ENCODE data around the gene PLCB4.
"Not testable (repeated sequence)": the region's sequence is repeated elsewhere in the genome, so short reads cannot be mapped to it uniquely, and the experiment has no call there.

Gene PLCB4

DNA sequence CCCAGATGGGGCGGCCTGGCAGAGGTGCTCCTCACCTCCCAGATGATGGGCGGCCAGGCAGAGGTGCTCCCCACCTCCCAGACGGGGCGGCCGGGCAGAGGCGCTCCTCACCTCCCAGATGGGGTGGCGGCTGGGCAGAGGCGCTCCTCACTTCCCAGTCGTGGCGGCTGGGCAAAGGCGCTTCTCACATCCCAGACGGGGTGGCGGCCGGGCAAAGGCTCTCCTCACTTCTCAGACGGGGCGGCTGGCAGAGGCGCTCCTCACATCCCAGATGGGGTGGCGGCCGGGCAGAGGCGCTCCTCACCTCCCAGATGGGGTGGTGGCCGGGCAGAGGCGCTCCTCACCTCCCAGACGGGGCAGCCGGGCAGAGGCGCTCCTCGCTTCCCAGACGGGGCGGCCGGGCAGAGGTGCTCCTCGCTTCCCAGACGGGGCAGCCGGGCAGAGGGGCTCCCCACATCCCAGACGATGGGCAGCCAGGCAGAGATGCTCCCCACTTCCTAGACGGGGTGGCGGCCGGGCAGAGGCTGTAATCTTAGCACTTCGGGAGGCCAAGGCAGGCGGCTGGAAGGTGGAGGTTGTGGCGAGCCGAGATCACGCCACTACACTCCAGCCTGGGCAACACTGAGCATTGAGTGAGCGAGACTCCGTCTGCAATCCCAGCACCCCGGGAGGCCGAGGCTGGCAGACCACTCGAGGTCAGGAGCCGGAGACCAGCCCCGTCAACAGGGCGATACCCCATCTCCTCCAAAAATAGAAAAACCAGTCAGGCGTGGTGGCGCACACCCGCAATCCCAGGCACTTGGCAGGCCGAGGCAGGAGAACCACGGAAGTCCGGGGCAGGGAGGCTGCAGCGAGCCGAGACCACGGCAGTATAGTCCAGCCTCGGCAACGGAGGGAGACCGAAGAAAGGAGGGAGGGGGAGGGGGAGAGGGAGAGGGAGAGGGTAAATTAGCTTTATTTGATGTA, 316.7 kb downstream of the PLCB4 start:
- not testable (repeated sequence) for DNase-seq

DNA sequence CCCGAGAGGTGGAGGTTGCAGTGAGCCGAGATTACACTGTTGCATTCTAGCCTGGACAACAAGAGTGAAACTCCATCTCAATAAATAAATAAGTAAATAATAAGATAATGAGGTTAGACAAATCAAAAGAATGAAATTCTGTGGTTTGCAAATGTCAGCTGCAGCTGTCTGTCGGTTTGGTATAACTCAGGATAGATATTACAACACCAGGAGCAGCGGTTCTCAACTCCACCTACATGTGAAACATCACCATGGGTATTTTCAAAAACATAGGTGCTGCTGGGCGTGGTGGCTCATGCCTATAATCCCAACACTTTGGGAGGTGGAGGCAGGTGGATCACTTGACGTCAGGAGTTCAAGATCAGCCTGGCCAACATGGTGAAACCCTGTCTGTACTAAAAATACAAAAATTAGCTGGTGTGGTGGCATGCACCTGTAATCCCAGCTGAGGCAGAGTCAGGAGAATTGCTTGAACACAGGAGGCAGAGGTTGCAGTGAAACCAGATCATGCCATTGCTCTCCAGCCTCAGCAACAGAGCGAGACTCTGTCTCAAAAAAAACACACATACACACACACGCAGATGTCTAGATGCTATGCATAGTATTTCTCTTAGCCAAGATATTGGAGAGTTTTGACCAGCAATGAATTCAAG, 319.4 kb downstream of the PLCB4 start:
- DNase-seq, result no peak

DNA sequence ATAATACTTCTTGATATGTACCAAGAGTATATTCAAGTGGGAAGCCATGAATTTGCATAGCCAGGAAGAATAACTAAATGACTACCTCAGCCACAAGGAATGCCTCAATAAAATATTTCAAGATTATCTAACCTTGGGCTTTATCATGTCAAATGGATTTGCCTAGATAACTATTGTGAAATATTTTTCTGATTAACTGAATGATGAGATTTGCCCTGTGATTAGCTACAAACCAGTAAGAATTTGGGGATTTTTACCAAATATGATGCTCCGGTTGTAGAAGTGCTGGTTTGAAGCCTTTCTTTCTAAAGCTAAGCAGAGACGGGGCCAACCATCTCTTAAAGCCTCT, 319.9 kb downstream of the PLCB4 start:
- no peak for DNase-seq

DNA sequence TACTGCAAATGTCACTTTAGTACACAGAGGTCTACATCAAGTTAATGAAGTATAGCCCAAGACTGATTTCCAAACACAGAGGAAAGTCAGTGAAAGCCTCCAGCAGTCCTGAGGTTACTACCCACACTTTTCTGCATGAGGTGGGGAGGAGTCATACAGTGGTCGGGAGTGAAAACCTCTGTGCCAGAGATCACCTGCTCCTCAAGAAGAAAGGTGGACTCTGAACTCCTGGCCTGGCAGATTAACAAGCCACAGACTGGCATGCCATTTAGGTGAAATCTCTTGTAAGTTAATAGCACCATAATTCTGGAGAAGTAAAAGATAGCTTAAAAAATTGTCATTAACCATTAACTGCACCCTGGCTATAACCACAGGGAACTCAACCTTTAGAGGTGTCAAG, 320.5 kb downstream of the PLCB4 start:
- no peak for DNase-seq

DNA sequence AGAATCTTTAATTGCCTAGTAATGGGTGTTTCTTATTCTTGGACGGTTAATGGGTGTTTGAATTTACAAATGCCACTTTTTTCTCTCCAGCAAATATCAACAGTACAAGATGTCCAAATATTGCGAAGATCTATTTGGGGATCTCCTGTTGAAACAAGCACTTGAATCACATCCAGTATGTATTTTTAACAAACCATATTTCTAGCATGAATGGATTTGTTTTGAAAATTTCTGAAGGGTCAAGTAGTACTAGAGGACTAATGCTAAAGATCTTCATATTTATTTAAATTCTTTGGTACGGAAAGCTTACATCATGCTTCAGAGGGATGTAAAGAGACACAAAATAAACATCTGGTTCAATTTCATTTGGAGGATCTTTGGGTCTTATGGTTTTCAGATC, 321.6 kb downstream of the PLCB4 start:
- DNase-seq, result no peak

DNA sequence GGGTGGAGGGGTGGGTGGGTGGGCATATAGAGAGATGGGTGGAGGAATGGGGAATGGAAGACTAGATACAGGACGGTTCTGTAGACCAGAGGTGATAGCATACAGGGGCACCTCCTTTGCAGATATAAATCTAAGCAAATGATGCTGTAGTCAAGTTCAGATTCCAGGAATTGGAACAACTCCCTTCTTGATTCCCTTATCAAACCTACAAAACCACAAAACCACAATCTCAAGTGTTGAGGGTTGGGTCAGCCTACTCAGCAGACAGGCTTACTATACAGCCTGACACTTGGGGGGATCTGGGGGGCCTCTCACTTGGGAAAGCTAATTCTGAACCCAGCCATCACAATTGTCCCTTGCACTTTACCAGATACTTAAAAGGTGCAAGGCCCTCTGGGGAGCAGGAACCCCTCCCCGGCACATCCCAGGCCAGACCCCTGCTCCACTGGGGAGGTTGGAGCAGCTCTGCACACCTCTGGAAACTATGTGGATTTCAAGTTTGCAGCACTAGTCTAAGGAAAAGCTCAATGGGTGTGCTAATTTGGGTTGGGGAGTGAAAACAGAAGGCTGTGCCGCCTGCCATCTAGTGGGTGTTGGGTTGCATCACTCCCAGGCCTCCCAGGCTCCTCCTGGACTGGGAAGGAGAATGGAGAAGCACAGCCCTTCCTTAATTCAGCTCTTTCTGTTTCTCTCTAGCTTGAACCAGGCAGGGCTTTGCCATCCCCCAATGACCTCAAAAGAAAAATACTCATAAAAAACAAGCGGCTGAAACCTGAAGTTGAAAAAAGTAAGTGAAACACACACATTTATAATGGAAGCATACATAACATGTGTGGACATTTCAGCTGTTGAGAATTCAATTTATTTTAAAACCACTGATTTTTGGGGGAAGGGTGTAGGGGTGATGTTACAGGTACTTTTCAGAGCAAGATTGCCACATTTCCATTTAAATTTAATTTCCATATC, 324.3 kb downstream of the PLCB4 start:
- no peak for DNase-seq

DNA sequence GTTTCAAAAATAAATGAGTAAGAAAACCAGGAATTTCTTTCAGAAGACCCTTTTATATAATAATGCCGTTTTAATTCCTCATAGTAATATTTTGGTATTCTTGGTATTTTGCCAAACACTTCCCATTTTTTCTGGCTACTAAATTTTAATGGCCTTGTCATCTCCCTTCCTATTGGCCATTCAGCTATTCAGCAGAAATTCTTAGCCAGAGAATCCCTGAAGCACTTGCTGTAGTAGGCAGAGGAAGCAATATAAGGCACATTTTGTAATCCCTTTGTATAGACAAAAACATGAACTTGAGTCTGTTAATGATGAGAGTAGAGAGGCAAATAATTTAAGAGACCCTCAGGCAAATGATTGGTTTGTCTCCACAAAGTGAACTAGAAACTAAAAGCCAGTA, 327.1 kb downstream of the PLCB4 start:
- DNase-seq, result no peak

DNA sequence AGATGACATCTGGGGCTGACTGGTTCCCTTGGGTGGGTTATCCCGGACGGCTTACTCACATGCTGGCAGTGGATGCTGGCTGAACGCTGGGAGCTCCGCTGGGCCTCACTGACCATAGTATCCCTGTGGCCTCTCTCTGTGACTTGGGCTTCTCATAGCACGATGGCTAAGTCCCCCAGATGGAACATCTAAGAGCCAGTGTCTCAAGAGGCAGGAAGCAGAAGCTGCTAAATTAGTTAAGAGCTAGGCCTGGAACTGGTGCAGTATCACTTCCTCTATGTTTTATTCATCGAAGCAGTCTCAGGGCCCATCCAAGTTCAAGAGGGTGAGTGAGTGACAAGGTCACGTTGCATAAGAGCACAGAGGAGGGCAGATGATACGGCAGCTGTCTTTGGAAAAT, 329.0 kb downstream of the PLCB4 start:
- DNase-seq, result no peak

DNA sequence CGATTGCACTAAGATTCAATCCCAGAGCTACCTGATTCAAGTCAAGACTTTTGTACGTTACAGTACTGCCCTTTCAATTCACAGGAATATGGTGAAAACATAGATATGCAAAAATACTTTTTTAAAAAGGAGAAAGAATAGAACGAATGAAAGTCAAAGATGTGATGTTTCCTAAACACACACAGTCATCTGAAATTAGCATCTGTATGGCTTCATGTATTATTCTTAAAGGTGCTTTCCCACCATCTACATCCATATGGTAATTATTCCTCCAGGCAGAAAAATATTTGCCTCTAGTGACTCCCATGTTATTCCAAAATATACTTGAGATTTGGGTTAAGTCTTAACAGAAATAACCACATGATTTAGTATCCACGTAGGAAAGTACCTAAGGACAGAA, 330.0 kb downstream of the PLCB4 start:
- DNase-seq, result no peak

DNA sequence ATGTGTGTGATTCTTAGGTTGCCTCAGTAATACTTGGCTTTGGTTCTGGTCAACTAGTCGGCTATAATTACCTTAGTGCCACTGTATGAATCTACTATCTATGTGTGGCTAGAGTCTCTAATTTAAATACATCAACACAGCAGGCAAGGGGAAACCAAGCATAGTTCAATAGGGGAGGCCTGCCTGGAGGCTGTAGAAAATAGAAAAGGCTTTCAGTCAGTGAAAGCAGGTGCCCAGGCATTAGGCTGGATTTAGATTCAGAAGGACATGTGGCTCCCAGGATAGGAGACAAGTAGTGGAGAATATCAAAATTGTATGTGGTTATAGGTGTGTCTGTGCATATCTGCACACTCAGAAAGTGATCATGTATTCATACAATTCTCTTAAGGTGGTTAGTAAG, 330.4 kb downstream of the PLCB4 start:
- no peak for DNase-seq

DNA sequence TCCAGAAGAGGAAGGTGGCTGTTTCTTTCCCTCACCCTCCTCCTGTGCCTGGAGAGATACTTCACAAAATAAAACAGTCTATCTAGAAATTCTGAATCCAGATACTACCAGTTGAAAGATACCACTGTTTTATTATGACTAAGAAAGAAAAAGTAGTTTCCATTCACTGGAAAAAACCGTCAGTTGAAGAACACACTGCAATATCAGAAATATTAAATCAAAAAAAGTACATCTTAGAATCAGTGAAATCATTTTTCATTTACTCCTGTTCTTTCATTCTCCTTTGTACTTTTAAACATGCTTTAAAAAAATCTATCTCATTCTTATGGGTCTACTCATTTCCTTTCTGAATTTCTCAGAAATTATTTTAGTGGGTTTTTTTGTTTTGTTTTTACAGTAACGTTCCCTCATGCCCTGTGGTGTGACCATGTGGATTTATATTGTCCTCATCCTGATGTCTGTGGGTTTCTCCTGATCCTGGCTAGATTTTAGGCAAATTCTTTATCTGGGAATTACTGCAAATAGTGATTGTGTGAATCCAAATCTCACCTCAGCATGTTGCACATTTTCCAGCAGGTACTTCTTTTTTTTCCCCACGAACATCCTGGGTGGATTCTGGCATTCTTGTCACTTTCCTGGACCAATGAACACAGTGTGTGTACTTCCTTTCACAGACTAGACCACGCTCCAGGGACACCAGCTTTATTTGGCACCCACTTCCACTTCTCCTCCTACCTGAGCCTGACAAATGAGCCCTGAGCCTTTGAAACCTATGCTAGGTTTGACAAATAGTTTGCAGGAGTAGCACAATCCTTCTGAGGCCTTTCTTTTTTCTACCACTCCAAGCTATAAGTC, 331.5 kb downstream of the PLCB4 start:
- DNase-seq, result no peak

DNA sequence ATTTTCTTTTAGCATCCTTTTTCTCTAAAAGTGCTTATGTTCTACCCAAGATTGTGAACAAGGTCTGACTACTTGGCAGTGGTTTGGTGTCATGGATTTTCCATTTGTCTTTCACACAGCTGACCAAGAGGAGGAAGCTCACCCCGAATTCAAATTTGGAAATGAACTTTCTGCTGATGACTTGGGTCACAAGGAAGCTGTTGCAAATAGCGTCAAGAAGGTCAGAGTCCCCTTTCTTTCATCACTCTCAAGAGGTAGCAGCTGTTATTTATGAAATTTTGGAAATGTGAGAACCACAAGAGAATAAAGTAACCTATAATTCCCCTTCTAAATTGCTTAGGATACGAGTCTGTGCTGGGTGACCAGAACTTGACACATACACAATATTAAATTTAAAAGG, 332.5 kb downstream of the PLCB4 start:
- DNase-seq, result no peak

DNA sequence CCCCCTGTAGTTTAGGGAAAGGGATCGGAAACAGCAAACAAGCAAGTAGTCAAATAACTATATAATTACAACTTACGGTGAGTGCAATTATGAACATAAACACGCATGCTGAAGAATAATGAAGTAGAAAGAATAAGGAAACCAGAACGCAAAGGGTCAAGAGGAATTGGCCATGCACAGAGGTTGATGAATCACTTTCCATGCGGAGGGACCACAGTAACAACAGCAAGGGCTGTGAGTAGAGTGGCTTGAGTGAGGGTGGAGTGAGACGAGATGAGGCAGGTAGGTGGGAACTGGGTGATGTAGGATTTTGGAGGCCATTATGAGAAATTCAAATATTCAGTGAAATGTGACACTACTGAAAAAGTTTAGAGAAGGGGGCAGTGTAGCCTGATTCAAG, 333.3 kb downstream of the PLCB4 start:
- DNase-seq, result no peak

DNA sequence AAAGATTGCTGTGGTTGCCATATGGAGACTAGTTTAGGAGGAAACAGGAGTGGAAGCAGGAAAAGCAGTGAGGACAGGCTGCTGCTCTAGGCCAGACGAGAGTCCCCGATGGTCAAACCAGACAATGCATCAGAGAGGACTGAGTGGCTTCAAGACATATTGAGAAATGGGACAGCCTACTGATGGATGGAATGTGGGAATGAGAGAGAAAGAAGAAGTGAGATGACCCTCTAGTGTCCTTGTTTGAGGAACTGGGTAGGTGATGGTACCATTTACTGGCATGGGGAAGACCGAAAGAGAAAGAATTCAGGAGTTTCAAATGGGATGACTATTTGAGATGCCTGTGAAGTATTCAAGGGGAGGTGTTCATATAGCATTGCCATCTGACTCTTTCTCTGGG, 333.7 kb downstream of the PLCB4 start:
- no peak for DNase-seq

DNA sequence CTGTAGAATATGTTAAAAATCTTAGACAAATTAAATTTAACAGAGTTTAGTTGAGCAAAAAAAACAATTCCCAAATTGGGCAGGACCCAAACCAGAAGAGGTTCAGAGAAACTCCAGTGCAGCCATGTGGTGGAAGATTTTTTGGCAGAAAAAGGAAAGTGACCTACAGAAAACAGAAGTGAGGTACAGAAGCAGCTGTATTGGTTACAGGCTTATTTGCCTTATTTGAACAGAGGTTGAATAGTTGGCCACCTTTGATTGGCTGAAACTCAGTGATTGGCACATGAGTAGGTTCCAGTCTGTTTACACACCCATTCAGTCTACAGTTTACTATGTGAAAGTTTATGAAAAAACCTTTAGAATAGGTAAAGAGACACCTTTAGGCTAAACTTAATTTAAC, 334.6 kb downstream of the PLCB4 start:
- DNase-seq, result no peak

DNA sequence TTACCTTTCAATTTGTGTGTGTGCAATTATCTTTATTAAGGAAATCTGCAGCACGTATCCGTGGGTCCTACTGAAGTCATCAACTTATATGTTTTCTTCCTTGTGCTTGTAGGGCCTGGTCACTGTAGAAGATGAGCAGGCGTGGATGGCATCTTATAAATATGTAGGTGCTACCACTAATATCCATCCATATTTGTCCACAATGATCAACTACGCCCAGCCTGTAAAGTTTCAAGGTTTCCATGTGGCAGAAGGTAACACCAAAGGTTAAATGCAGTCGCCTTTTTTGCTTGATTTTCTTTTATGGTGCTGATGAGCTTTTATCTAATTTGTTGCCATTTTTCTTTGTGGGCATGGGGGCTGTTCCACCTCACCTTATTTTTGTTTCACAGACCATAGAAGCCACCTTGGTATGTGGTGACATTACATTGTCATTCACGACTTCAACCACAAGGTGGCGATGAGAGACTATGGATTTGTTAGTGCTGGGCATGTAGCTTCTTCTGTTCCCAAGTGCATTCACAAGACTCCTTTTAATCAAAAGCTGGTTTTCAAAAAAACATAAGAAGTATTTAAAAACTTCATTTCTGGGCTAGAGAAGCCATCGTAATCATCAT, 339.0 kb downstream of the PLCB4 start:
- DNase-seq, result peak; percentile 65

DNA sequence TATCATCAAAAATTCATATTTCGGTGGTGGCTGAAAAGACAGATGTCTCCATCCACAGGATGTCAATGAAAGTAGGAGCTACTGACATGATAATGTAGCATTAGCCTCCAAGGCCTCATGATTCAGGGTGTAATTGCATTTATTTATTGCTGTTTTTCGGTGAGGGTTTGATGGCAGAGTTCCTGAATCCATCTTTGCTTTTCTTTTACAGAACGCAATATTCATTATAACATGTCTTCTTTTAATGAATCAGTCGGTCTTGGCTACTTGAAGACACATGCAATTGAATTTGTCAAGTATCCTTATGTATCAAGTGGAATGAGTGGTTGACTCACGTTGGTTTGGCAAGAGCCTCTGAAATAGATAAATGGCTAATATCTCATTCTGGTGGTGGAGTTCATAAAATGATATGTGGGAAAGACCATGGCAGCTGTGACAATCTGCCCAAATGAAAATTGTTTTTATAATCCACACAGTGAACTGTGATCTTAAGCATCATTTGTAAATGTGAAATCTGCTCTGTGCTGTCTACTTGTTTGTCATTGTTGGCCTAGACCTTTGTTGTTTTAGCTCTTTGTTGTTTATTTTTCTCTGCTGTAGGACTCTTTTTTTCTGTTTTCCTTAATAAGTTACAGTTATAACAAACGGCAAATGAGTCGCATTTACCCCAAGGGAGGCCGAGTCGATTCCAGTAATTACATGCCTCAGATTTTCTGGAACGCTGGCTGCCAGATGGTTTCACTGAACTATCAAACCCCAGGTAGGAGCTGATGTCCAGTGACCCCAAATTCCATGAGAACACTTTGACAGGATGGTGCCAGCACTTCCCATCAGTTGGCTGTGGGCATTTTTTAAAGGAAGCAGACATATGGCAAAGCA, 339.8 kb downstream of the PLCB4 start:
- no peak for DNase-seq

DNA sequence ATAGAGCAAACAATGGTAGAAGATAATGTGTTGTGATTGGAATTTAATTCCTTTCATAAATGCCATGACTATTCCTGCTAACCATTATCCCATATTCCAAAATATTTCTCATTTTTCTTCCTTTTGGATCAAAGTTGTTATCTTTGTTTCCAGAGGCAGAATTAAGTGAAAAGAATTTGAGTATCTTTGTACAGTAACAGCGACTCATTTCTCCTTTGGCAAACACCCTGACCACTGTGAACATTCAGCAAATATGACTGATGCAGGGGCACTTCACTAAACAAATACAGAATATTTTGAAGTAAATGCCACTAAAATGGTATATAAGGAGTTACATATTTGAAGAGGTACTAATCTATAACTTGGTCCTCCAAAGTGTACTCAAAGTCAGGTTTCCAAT, 340.5 kb downstream of the PLCB4 start:
- no peak for DNase-seq

DNA sequence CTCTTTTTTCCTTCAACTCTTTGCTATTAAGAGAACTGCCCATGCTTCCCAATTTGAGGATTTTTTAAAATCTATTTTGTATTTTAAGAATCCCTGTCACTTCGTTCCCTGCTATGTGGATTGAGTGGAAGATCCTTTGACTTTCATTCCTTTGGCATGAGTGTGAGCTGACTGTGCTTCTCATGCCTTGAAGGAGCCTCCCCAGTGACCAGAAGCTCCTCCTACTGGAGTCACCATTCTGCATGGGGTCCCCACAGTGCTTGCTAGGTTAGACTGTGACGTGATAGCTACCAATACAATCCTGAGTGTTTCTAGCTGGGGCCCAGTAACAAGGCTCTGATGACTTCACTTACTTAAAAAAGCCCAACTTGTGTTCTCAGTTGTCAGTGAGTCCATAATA, 341.1 kb downstream of the PLCB4 start:
- no peak for DNase-seq

DNA sequence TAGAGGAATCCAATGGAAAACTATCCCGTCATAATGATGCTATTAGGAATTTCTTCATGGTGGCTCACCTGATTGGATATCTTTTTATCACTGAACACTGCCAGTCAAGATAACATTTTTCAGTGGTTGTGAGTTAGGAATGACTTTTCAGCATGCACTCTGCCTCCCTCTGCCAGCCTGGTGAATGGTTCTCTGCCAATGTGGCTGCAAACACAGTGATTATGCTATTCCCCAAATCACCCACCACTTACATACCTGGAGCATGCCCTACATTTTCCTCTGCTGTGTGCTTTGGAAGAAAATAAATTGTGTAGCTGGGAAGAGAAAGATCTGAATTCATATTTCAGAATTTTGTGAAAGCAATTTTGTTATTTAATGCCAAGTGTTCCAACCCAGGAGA, 342.9 kb downstream of the PLCB4 start:
- no peak for DNase-seq

DNA sequence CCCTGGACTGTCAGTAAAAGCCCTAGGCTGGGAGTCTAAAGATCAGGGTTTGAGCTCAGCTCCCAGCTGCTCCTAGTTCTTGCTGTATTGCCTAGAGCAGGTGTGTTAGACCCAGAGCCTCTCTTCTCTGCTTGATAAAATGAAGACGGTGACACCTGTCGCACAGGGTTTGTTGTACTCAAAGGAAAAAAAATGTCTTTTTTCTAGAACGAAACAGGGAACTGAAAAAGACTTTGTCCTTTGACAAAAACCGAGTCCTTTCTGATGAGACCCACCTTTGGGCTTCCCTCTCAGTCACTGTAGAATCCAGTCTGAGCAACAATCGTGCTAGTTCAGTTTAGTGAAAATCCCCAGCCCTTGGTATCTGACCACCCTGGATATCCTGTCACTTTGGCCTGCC, 343.4 kb downstream of the PLCB4 start:
- no peak for DNase-seq

All from activated effector memory CD4-positive, alpha-beta T cell treated with anti-CD3 and anti-CD28 coated beads, Interleukin-2, amount 50 U/mL, for 16 hours (primary cell).